Mesothelial cell of epicardium (in vitro differentiated cells): ENCODE results near the gene PRRG3. TPM values are rescaled to one million over a fixed set of nuclear protein-coding genes. Genes with fewer than 3 reads are reported as not detected.

Source experiments
- DNase-seq, 2 experiments: peaks; one replicate each; pipeline ENCODE4 v3.0.0; 2021; ENCODE audit warnings: low spot score in 2 of 2; ENCODE audit not compliant: unreplicated experiment in 2 of 2
- H3K27ac Mint-ChIP-seq: 2 replicates; pipeline ENCODE4 v1.8.0; 2021; ENCODE audit warnings: mixed read lengths
- H3K27me3 Mint-ChIP-seq: 2 replicates; pipeline ENCODE4 v1.8.0; 2021; ENCODE audit warnings: low read depth, mixed read lengths
- H3K36me3 Mint-ChIP-seq: 2 replicates; pipeline ENCODE4 v1.8.0; 2021; ENCODE audit warnings: mixed read lengths
- H3K4me1 Mint-ChIP-seq: 2 replicates; pipeline ENCODE4 v1.8.0; 2021; ENCODE audit warnings: mixed read lengths
- H3K4me3 Mint-ChIP-seq: 2 replicates; pipeline ENCODE4 v1.8.0; 2021; ENCODE audit warnings: mild to moderate bottlenecking, moderate library complexity, mixed read lengths
- H3K9me3 Mint-ChIP-seq: 2 replicates; pipeline ENCODE4 v1.8.0; 2021; ENCODE audit warnings: mixed read lengths
- total RNA-seq: library from RNA; stranded (reverse); gene quantifications from 3 replicates; pipeline ENCODE4 v1.2.1, GENCODE V29; 2021
- TF ChIP-seq, protein P1 (sequence below): fragments of 200-600 bp; sonication (generic); IDR thresholded peaks from one replicate; pipeline ENCODE4 v1.5.0; 2021; ENCODE audit warnings: antibody characterized with exemption; ENCODE audit not compliant: unreplicated experiment

The PRRG3 gene
- total RNA-seq, 1 donor from 2014 or later: 2.5 TPM

DNA sequence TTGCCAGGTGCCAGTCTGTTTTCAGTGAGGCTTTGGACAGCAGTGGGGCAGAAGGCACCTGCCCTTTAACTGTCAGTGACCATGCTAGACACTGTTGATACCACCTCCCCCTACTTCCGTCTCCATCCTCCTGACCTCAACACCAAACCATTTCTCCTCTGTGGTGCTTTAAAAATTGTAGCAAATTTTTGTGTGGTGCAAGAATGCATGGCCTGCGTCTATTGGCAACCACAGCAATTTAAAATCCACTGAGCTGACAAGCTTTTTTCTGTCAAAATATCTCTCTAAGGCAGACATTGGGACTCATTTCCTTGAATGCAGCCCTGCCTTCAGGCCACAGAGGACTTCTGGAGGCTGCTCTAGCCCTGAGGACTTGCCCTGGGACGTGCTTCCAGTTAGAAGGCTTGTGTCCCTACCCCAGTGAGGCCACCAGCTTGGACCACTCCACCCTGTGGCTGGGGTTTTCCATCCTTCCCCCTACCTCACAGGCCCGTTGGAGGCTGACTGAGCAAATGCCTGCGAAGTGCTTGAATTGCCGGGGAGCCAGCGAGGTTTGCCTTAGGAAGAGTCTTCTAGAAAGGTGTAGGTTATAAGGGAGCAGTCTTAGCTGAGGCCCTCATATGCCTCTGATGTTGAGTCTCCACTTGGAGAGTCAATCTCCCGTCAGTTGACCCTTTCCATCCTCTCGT lies 6.9 kb downstream of the PRRG3 start:
- Mint-ChIP-seq H3K27me3 (peaks cover 14% of the 10 kb centered on the region), H3K4me3 (no peak overlapping the region), H3K4me1 (no peaks in the 10 kb centered on the region), H3K9me3 (no peaks in the 10 kb centered on the region), H3K27ac (no peak overlapping the region), H3K36me3 (no peaks in the 10 kb centered on the region)
- TF ChIP-seq, protein P1, sequence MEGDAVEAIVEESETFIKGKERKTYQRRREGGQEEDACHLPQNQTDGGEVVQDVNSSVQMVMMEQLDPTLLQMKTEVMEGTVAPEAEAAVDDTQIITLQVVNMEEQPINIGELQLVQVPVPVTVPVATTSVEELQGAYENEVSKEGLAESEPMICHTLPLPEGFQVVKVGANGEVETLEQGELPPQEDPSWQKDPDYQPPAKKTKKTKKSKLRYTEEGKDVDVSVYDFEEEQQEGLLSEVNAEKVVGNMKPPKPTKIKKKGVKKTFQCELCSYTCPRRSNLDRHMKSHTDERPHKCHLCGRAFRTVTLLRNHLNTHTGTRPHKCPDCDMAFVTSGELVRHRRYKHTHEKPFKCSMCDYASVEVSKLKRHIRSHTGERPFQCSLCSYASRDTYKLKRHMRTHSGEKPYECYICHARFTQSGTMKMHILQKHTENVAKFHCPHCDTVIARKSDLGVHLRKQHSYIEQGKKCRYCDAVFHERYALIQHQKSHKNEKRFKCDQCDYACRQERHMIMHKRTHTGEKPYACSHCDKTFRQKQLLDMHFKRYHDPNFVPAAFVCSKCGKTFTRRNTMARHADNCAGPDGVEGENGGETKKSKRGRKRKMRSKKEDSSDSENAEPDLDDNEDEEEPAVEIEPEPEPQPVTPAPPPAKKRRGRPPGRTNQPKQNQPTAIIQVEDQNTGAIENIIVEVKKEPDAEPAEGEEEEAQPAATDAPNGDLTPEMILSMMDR: no peak
- DNase-seq: no peak

- Mint-ChIP-seq H3K27ac (no peak overlapping the region), H3K4me1 (no peaks in the 10 kb centered on the region), H3K27me3 (peaks cover 8% of the 10 kb centered on the region), H3K9me3 (no peaks in the 10 kb centered on the region), H3K4me3 (no peak overlapping the region), H3K36me3 (no peaks in the 10 kb centered on the region)
- no peak for DNase-seq
- TF ChIP-seq, protein P1: no peak
These were observed 7.6 kb downstream of the PRRG3 start for GRCh38 chrX:151702741-151703340.

DNA sequence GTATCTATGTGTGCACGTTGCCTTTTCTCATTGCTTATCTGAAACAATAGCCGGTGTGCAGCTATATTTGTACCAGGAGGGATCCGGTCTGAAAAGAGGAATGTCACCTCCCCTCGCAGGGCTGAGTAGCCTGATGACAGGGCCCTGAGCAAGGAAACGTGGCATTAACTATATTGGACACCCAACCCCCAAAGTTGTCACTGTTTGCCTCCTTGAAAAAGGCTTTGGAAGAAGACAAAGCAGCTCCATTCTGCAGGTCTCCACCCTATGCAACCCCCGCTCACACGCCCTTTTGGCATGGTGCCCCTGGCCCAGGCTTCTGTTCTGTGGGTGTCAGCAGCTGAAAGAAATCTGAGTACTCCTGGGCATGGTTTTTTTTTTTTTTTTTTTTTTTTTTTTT lies 8.2 kb downstream of the PRRG3 start:
- H3K27ac Mint-ChIP-seq: no peak overlapping the region
- DNase-seq: no peak
- TF ChIP-seq, protein P1: no peak
- H3K9me3 Mint-ChIP-seq: no peaks in the 10 kb centered on the region
- H3K4me3 Mint-ChIP-seq: no peak overlapping the region
- peaks cover 2% of the 10 kb centered on the region for H3K27me3 Mint-ChIP-seq
- H3K36me3 Mint-ChIP-seq: no peaks in the 10 kb centered on the region
- H3K4me1 Mint-ChIP-seq: no peaks in the 10 kb centered on the region

- no peak for DNase-seq
- TF ChIP-seq, protein P1: no peak
- Mint-ChIP-seq H3K9me3 (no peaks in the 10 kb centered on the region), H3K36me3 (no peaks in the 10 kb centered on the region), H3K4me3 (no peak overlapping the region), H3K4me1 (no peaks in the 10 kb centered on the region), H3K27ac (no peak overlapping the region), H3K27me3 (peaks cover under 1% of the 10 kb centered on the region)
These were observed 8.9 kb downstream of the PRRG3 start for GRCh38 chrX:151704041-151704663.

DNA sequence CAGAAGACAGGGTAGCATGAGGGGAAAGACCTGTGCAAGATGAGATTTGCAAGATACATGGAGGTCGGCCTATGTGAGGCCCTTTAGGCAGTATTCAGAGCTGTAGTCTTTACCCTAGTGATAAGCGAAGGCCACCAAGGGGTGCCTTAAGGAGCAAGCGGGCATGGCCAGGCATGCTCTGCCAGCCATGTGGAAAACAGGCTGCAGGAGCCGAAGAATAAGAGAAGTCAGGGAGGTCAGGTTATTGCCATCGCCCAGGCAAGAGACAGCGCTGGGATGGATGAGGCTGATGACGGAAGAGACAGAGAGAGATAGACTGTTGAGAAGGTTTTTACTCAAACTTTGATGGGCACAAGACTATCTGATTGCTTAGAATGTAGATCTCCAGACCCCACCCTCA lies 13.6 kb downstream of the PRRG3 start:
- no peak overlapping the region for H3K27ac Mint-ChIP-seq
- H3K27me3 Mint-ChIP-seq: peaks cover 19% of the 10 kb centered on the region
- no peak for DNase-seq
- no peaks in the 10 kb centered on the region for H3K36me3 Mint-ChIP-seq
- H3K4me3 Mint-ChIP-seq: no peak overlapping the region
- H3K9me3 Mint-ChIP-seq: no peaks in the 10 kb centered on the region
- TF ChIP-seq, protein P1: no peak
- no peaks in the 10 kb centered on the region for H3K4me1 Mint-ChIP-seq
